MCF 10A (cell line): ENCODE measurements around the gene SPDYE1. TPM values are rescaled to one million over a fixed set of nuclear protein-coding genes. Genes with fewer than 3 reads are reported as not detected.
"Not testable (repeated sequence)": the region's sequence is repeated elsewhere in the genome, so short reads cannot be mapped to it uniquely, and the experiment has no call there.

Experiments
- BruUV-seq: library from RNA; stranded (reverse); fragments of 400-500 nt; replicated peaks from 2 replicates; lab custom pipeline; 2021; lab: Mats Ljungman, UMichigan
- CTCF ChIA-PET: fragments of 300-600 bp; sonication (Branson Sonifier 250); formaldehyde crosslinking; extraction: SDS; loops from one replicate; lab custom pipeline; 2021; ENCODE audit warnings: antibody characterized with exemption, inconsistent platforms; lab: Yijun Ruan, JAX
- POLR2A ChIA-PET: fragments of 300-600, 350-650 bp; sonication (Branson Sonifier 250); formaldehyde crosslinking; extraction: SDS; loops from one replicate; lab custom pipeline; 2020; ENCODE audit warnings: antibody characterized with exemption, inconsistent platforms; lab: Yijun Ruan, JAX
- DNase-seq: peaks from one replicate; pipeline ENCODE4 v3.0.0-alpha.2; 2018; ENCODE audit not compliant: unreplicated experiment
- H3K27ac Mint-ChIP-seq: one replicate; pipeline ENCODE4 v1.8.0; 2022; ENCODE audit warnings: mild to moderate bottlenecking, low read depth, mixed read lengths; ENCODE audit not compliant: unreplicated experiment
- H3K27me3 Mint-ChIP-seq: one replicate; pipeline ENCODE4 v1.8.0; 2022; ENCODE audit warnings: mixed read lengths; ENCODE audit not compliant: insufficient read depth, unreplicated experiment
- H3K36me3 Mint-ChIP-seq: one replicate; pipeline ENCODE4 v1.8.0; 2022; ENCODE audit warnings: mild to moderate bottlenecking, moderate library complexity, mixed read lengths; ENCODE audit not compliant: insufficient read depth, unreplicated experiment
- H3K4me1 Mint-ChIP-seq: one replicate; pipeline ENCODE4 v1.8.0; 2022; ENCODE audit warnings: mixed read lengths; ENCODE audit not compliant: insufficient read depth, unreplicated experiment
- H3K4me3 Mint-ChIP-seq: one replicate; pipeline ENCODE4 v1.8.0; 2022; ENCODE audit warnings: mild to moderate bottlenecking, moderate library complexity, mixed read lengths; ENCODE audit not compliant: unreplicated experiment
- H3K9me3 Mint-ChIP-seq: one replicate; pipeline ENCODE4 v1.8.0; 2022; ENCODE audit warnings: mixed read lengths; ENCODE audit not compliant: unreplicated experiment
- intact Hi-C: fragments of 100-400 bp; cut with micrococcal nuclease; formaldehyde crosslinking; loops from 2 replicates; pipeline ENCODE4 v1.14.1; 2022
- total RNA-seq: library from RNA; stranded (reverse); gene quantifications from 2 replicates; pipeline ENCODE4 v1.2.3, GENCODE V29; 2022
- TF ChIP-seq, protein P1 (sequence below): fragments of 200-600 bp; IDR thresholded peaks from one replicate; pipeline ENCODE4 v1.8.0; 2022; ENCODE audit warnings: antibody characterized with exemption, mild to moderate bottlenecking; ENCODE audit not compliant: unreplicated experiment

SPDYE1 gene
- total RNA-seq, 1 experiment from 2014 or later = not detected

DNA sequence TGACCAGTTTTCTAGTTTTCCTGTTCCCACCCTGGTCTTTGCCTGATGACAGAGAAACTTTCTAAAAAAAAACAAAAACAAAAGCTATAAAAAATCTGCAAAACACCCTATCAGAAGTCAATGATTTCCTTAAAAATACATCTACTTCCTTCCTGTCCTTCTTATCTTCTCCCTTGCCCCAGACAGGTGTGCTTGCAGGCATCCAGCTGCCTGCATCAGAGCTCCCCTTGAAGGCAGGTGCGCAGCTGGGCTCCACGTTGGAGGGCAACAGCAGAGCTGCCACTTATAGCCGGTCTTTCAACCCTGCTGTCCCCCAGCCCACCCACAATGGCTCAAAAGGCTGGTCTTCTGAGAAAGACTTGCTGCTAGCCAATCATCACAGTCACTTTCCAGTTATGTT is 41.7 kb upstream of the SPDYE1 start:
- no peaks in the 10 kb centered on the region for H3K27me3 Mint-ChIP-seq
- TF ChIP-seq, protein P1, sequence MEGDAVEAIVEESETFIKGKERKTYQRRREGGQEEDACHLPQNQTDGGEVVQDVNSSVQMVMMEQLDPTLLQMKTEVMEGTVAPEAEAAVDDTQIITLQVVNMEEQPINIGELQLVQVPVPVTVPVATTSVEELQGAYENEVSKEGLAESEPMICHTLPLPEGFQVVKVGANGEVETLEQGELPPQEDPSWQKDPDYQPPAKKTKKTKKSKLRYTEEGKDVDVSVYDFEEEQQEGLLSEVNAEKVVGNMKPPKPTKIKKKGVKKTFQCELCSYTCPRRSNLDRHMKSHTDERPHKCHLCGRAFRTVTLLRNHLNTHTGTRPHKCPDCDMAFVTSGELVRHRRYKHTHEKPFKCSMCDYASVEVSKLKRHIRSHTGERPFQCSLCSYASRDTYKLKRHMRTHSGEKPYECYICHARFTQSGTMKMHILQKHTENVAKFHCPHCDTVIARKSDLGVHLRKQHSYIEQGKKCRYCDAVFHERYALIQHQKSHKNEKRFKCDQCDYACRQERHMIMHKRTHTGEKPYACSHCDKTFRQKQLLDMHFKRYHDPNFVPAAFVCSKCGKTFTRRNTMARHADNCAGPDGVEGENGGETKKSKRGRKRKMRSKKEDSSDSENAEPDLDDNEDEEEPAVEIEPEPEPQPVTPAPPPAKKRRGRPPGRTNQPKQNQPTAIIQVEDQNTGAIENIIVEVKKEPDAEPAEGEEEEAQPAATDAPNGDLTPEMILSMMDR = no peak
- CTCF ChIA-PET = interaction anchor here (2.3 to 2.5 kb wide), 2 partner anchors 12 to 78 kb away, joined by 7 to 14 read pairs; no protein-coding TSS in a partner anchor
- peaks cover 21% of the 10 kb centered on the region for H3K36me3 Mint-ChIP-seq
- no peaks in the 10 kb centered on the region for H3K9me3 Mint-ChIP-seq
- intact Hi-C loops = no loop called here
- no peaks in the 10 kb centered on the region for H3K4me1 Mint-ChIP-seq
- POLR2A ChIA-PET = no interaction called here
- DNase-seq = no peak
- H3K27ac Mint-ChIP-seq = no peak overlapping the region
- no peak overlapping the region for H3K4me3 Mint-ChIP-seq
- no TSS peak for BruUV-seq

DNA sequence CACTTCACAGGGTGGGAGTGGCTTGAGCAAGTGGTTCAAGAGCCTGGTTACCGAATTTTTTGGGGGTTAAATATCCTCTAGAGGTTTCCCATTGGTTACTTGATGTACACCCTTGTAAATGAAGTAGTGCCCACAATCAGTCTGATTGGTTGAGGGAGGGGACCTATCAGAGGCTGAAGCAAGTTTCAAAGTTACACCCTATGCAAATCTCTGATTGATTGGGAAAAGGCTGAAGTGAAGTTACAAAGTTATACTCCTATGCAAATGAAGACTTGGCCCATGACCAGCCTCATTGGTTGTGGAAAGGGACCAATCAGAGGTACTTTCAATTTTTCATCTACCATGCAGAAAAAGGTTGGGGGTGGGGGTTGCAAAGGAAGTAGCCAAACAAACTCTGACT is 36.8 kb upstream of the SPDYE1 start:
- ChIA-PET POLR2A (no interaction called here), CTCF (no interaction called here)
- Mint-ChIP-seq H3K4me1 (no peaks in the 10 kb centered on the region), H3K27ac (no peak overlapping the region), H3K36me3 (no peaks in the 10 kb centered on the region), H3K4me3 (no peak overlapping the region), H3K9me3 (no peaks in the 10 kb centered on the region), H3K27me3 (no peaks in the 10 kb centered on the region)
- no peak for DNase-seq
- TF ChIP-seq, protein P1 = no peak
- no TSS peak for BruUV-seq
- intact Hi-C loops = no loop called here

DNA sequence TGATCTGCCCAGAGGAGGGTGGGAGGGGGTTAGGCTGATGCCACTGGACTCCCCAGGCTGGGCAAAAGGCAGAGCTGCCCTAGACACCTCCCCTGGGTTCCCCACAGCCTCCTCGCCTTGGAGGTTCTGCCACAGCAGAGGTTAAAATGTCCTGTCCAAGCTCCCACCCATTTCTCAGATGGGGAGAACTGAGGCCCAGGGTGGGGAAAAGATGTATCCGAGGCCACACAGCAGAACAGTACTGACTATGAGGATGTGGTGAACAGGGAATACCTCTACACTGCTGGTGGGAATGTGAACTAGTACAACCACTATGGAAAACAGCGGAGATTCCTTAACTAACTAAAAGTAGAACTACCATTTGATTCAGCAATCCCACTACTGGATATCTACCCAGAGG is 31.3 kb upstream of the SPDYE1 start:
- H3K27ac Mint-ChIP-seq, H3K4me3 Mint-ChIP-seq, H3K36me3 Mint-ChIP-seq, H3K27me3 Mint-ChIP-seq, intact Hi-C loops, CTCF ChIA-PET, H3K9me3 Mint-ChIP-seq, BruUV-seq, POLR2A ChIA-PET, DNase-seq, H3K4me1 Mint-ChIP-seq: not testable (repeated sequence)

DNA sequence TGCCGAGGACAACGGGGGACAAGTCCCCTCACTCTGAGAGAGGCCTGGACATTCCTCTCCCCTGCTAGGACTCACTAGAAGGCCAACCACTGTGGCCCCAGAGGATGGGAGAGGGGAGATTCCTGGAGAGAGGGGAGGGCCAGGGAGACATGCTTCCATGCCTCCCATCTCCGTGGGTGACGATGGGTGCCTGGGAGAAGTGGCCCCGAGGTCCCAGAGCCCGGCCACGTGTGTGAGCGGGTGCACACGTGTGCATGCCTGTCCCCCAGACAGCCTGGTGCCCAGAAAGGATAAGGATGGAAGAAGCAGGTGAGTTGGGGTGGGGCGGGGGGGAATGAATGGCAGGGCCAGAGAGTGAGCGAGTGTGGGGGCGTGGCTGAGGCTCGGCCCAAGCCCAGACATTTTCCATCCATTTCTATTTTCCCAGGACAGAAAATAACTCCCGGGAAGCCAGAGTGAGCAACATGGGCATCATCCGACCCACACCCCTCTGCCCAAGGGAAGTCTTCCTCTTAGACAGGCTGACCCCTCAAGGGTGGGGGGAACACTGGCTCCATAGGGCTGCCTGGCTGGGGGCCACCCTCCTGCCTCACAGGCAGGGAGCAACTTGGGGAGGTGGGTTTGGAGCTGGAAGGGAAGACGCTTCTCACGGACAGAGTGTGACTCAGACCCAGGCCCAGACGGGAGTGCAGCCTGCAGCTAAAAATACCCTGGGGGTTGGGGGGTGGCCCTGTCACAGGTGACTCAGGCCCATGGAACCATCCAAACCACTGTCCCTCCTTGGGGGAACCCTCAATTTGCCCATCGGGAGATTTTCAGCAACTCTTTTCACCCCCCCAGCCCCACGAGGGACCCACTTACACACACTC is 29.3 kb upstream of the SPDYE1 start:
- CTCF ChIA-PET, H3K9me3 Mint-ChIP-seq, intact Hi-C loops, DNase-seq, POLR2A ChIA-PET, BruUV-seq, H3K36me3 Mint-ChIP-seq, H3K4me1 Mint-ChIP-seq, H3K27ac Mint-ChIP-seq, H3K27me3 Mint-ChIP-seq, H3K4me3 Mint-ChIP-seq: not testable (repeated sequence)

DNA sequence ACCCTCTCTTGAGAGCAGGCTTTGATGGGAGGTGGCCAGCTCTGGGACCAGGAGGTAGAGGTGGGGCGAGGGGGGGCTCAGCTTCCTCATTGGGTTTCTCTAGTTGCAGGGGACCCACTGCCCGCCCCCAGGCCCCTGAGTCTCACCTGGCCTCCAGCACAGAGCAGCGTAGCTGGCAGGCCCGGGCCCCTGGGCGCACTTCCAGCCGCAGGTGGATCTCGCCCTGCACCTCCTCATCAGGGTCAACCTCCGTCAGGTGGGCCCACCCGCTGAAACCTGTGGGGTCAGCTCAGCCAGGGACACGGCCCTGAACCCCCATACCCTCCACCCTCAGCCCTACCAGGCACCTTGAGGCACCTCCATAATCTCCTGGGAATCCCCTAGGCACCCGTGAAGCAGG is 28.1 kb upstream of the SPDYE1 start:
- H3K36me3 Mint-ChIP-seq, CTCF ChIA-PET, POLR2A ChIA-PET, intact Hi-C loops, H3K27me3 Mint-ChIP-seq, H3K27ac Mint-ChIP-seq, BruUV-seq, H3K4me3 Mint-ChIP-seq, H3K9me3 Mint-ChIP-seq, DNase-seq, H3K4me1 Mint-ChIP-seq: not testable (repeated sequence)

DNA sequence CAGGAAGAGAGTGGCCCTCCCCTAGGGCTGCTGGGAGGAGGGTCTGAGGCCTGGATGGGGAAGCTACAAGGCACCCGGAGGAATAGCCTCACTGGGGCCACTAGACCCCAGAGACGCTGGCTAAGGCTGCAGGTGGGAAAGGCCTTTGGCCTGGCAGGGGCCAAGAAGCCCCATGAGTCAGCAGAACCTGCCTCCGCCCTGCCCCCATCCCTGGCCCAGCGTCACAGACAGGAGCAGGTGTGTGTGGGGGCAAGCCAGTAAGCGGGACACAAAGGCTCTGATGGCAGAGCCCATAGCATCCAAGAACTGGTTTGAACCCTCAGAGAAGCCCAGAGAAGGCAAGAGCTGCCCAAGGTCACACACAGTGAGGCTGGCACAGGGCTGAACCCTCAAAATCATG is 27.0 kb upstream of the SPDYE1 start:
- H3K27ac Mint-ChIP-seq, POLR2A ChIA-PET, CTCF ChIA-PET, BruUV-seq, H3K27me3 Mint-ChIP-seq, intact Hi-C loops, H3K36me3 Mint-ChIP-seq, H3K4me1 Mint-ChIP-seq, H3K9me3 Mint-ChIP-seq, DNase-seq, H3K4me3 Mint-ChIP-seq: not testable (repeated sequence)

DNA sequence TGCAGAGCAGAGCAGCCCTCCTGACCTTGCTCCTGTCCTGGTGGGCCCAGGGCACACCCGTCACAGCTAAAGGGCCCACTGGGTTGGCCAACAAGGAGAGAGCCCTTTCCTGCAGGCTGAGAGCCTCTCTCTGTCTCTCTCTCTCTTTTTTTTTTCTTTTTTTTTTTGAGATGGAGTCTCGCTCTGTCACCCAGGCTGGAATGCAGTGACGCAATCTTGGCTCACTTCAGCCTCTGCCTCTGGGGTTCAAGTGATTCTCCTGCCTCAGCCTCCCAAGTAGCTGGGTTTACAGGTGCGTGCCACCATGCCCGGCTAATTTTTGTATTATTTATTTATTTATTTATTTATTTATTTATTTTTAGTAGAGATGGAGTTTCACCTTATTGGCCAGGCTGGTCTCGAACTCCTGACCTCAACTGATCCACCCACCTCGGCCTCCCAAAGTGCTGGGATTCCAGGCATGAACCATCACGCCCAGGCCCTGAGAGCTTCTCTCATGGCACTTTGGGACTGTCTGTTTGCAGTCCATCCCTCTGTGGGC is 23.6 kb upstream of the SPDYE1 start:
- H3K27me3 Mint-ChIP-seq, BruUV-seq, H3K4me1 Mint-ChIP-seq, intact Hi-C loops, DNase-seq, H3K36me3 Mint-ChIP-seq, H3K27ac Mint-ChIP-seq, H3K9me3 Mint-ChIP-seq, CTCF ChIA-PET, POLR2A ChIA-PET, H3K4me3 Mint-ChIP-seq: not testable (repeated sequence)
